Medulla oblongata (tissue), 1 donor: ENCODE measurements around the gene MAP2K5.
"Not testable (repeated sequence)": the region's sequence is repeated elsewhere in the genome, so short reads cannot be mapped to it uniquely, and the experiment has no call there.

ENCODE experiments used
- DNase-seq: peaks from one replicate; pipeline ENCODE4 v3.0.0-alpha.2; 2015; ENCODE audit errors: extremely low spot score

The MAP2K5 gene

DNA sequence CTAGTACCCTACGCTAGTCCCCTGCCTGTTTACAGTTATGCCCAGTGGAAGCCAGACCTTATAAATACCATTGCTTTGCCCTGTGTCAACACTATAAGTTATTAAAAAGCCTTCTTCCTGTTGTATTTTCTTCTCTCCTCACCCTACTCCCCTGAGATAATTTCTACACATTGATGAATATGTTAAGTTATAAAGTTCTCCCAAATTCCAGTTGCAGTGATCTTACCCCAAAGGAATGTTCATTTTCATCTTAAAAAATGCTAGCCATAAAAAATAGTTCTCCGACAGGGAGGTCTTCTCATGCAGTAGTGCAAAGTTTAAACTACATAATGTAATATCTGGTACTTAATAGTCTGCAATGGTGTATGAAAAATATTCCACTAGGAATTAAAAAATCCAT is 58.6 kb downstream of the MAP2K5 start:
- DNase-seq = no peak

DNA sequence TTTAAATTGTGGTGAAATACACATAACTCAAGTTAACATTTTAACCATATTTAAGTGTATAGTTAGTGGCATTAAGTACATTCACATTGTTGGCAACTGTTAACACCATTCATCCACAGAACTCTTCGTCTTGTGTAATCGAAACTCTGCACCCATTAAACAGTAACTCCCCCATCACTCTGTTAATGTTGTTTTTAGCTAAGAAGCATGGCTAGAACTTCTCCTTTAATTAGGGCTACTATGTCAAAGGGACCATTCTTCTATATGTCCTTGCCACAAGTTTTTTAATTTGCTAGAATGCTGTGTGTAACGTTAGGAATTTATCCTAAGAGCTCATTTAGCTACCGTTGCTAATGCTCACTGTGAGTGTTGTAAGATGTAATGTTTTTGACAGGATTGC is 60.6 kb downstream of the MAP2K5 start:
- no peak for DNase-seq

DNA sequence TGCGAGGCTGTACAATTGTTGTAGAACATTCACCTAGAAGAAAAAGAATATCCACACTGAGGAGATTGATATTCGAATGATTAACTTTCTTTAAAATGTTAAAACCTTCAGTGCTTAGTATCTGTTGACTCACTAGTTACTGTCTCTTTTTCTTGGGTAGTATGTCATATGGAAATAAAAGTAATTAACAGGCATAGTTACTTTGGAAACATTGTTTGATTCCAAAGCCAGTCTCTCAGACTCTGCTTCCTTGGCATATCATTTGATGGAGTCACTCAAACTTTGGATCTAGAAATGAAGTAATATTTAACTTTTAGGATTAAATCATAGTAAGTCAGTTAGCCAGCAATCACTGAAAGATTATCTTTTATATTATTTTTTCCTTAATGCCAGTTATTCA is 63.4 kb downstream of the MAP2K5 start:
- DNase-seq = no peak

DNA sequence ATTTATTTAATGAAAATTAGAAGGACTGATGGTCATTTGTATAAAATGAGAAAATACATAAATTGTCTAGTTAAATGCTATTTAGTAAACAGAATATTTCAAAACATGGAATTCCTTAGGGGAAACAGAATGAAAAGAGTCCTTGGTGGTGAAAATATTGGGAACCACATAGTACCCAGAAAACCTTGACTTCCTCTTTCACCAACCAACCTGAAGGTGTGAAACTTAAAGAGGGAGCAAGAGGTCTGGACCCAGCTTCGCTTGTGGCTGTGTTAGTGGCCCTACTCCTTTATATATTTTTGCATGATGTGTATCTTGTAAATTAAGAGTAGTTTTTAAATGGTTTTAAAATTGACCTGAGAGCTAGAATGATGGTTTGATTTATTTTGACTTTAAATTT is 64.2 kb downstream of the MAP2K5 start:
- DNase-seq = no peak

DNA sequence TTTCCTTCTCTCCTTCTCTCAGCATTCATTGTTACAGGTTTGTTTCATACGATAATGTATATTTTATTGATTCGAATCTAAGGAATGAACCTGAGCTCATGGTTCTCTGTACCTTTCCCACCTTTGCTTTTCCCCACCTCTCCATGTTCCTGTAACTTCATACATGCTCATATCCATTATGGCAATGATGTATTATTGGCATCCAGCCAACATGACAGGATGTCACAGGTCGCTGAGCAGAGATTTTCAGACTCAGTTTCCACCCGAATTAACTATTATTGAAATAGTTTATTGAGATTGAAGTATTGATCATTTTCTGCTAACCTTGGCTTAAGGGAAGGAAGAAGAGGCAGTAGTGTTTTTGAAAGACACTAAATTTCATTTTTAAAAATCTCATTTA is 64.8 kb downstream of the MAP2K5 start:
- DNase-seq = no peak

DNA sequence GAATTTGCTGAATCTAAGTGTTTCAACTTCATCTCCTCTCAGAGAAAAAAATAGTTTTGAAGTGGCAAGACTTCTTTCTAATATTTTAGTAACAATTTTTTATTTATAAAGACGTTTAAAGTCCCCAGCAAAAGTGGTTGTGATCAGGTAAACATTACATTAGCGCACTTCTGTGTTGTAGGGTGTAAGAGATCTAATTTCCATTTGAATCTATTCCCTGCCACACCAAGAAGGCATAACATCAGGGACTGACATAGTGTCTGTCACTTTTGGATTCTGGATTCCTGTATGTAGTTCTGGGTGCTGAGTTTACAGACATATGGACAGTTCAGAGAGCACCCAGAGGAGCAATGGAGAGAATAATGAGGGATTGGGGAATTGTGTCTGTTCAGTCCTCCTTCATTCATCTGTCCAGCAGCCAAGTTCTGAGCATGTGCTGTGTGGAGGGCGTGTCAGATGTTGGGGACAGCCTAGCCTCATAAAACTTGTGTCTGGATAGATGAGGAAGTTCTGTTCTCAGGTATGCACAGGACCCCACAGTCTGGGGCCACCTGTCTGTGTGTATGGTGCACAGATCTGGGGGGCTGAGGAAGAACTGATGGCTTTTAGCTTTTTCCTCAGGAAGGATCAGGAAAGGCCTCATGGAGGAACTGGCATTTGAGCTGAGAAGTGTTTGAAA is 65.6 kb downstream of the MAP2K5 start:
- DNase-seq = no peak

DNA sequence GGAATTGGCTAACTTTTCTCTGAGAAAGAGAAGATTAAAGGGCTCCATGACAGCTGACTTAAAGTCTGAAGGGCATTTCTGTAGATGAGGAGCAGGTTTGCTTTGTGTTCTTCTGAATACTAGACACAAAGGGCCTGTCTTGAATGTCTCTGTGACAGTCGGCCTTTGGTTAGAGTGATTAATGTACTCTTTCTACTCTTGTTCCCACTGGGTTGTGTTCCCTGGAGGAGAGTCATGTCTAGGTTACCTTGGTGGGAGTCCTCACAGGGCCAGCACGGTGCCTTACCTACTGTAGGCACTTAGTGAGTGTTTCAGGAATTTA is 66.1 kb downstream of the MAP2K5 start:
- no peak for DNase-seq

DNA sequence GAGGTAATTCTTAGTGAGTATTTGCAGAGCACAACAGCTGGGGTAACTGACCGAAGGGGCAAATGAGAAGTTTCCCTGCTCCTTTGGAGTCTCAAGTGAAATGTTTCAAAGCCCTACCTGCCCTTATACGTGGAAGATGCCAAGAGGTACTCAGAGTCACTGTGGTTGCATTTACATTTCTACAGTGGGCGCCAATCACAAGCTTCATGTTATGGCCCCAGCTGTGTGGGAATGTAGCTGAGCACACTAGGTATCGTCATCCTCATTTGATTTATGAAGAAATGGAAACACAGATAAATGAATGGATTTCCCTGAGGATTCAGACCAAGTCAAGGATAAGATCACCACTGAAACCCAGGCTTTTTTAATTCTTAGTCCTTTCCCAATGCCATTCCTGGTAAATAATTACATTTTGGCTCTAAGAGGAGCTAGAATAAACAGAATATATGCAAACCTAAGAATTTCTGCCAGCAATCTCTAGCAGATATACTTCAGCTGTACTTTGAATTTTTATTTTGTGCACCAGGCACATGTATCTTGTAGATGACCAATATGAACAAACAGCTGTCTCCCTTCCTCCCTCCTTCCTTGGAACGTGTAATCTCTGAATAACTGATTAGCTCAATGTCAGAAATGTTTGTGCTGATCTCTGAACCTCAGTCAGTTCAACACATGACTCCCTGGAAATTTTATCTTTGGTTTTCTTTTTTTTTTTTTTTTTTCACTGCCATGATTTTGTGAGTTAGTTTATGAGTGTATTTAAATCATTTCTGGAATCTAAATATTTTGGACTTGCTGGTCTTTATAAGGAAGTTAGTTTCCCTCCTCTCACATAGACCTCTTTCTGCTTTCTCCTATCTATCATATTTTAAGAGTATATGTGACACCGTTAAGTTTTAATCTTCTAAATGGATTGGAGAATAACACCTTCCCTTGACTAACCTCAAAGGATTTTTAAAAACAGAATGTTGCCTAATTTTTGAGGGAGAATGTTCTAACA is 69.2 kb downstream of the MAP2K5 start:
- no peak for DNase-seq

DNA sequence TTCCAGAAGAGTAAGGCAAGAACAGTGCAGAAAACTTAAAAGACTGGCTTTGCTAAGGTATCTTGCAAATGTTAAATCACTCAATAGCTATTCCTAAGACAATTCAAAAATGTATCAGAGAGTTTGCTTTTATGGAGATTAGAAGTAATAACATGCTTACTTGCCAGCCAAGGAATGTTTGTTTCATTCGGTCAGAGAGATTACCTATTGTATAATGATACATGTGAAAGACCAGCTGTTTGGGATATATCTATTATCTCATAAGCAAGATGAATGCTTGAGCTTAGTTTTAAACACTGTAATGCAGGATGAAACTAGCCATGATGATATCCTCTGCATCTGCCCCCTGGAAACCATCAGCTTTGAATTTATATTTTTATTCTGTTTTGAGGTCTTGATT is 70.7 kb downstream of the MAP2K5 start:
- DNase-seq = no peak

DNA sequence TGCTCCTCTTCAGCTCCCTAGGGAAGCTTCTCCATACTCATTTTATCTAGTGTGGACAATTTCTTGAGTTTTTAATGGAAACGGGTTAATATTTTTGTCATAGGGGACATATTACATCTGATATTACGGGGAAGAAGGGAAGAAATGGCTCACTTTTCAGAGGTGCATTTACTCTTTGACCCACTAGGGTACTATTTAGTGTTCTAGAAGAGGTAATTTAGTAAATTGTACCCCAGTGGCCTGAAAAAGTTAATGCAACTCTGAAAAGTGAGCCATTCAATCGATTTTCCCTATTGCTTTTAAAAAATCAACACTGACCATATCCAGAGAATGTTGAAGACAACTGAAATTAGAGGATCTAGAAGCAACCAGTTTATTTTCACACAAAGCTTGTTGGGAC is 71.2 kb downstream of the MAP2K5 start:
- DNase-seq = no peak

DNA sequence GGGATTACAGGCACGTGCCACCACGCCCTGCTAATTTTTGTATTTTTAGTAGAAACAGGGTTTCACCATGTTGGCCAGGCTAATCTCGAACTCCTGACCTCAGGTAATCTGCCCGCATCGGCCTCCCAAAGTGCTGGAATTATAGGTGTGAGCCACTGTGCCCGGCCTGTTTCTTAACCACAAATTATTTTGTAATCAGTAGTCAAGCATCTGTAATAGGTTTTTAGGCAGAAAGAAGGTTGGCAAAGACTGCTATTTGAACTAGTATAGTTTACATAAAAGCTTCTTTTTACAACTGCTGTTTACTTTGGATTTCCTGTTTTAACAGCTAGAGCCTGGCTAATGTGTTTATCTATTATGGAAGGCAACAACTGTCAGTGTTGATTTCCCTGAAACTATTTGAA is 72.6 kb downstream of the MAP2K5 start:
- DNase-seq = not testable (repeated sequence)

DNA sequence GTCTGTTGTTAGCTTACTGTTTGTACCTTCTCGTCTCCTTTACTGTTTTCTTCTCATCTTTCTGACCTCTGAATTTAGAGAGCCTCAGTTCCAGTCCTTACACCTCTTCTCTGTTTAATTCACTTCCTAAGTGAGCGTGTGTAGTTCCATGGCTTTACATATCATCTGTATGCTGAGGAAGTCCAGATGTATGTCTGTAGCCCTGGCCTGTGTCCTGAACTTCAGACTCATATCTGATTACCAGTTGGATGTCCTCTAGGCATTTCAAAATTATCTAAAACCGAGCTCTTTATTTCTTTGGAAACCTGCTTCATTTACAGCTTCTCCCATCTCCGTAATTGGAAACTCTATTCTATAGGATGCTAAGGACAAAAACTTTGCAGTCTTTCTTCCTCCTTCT is 75.8 kb downstream of the MAP2K5 start:
- DNase-seq = no peak

DNA sequence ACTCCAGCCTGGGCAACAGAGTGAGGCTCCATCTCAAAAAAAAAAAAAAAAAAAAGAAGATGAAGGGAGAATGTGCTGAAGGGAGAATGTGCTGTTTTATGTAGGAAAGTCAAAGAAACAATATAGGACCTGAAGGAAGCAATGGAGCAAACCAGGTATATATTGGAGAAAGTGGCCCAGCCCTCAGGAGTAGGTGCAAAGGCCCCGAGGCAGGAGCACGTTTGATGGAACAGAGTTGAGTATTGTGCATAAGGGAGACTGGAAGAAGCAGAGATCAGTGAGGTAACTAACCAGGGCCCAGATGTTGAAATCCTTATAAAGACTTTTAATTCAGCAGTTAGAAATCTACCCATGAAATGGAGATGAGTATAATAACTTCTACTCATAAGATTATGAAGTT is 79.6 kb downstream of the MAP2K5 start:
- no peak for DNase-seq

DNA sequence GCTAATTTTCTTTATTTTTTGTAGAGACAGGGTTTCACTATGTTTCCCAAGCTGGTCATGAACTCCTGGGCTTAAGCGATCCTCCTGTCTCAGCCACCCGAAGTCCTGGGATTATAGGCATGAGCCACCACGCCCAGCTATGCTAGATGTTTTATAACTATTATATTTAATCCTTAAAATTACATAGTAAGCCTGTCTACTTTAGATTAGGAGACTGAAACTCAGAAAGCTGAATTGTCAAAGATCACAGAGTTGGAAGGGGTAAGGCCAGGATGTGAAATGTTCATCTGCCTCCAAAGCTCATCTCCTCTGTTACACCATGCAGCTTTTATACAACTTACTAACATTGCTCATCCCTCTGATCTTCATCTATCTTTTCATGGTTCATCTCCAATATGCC is 89.8 kb downstream of the MAP2K5 start:
- no peak for DNase-seq

DNA sequence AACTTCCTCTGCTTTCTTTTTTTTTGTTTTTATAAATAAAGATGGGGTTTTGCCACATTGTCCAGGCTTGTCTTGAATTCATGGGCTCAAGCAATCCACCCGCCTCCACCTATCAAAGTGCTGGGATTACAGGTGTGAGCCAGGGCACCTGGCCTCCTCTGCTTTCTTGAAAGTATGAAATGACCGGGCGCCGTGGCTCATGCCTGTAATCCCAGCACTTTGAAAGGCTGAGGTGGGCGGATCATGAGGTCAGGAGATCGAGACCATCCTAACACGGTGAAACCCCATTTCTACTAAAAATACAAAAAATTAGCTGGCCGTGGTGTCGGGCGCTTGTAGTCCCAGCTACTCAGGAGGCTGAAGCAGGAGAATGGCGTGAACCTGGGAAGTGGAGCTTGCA is 93.4 kb downstream of the MAP2K5 start:
- not testable (repeated sequence) for DNase-seq

DNA sequence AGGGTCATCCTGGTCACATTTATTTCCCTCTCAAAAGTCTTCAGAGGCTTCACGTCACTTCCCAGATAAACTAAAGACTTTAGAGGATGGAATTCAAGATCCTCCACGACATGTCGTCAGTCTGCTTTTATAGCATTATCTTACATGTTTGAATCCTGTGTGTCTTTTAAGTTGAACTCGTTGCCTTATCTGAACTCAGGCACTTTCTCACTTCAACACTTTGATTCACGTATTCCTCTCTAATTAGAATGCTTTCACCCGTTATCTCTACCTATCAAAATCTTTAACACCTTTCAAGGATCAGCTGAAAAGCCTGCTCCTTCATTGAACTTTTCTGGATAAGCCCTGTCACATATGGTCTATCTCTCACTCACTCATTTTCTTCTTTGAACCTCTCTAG is 97.1 kb downstream of the MAP2K5 start:
- no peak for DNase-seq

DNA sequence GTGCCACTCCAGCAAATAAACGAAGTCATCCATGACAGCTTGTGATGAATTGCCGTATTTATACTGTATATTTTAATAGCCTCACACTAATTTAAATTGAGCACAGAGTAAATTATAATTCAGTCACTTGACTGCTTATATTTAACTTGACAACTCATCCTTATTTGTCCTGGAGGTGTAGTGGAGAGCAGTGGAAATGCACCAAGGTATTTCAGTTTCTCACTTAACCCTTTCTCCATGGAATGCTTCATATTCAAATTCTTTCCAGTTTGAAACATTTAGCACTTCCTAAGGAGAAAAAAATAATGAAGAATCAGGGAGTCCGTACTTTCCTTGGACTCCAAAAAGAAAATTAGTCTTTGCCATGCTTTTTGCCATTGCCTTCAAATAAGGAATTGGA is 99.0 kb downstream of the MAP2K5 start:
- DNase-seq = no peak

DNA sequence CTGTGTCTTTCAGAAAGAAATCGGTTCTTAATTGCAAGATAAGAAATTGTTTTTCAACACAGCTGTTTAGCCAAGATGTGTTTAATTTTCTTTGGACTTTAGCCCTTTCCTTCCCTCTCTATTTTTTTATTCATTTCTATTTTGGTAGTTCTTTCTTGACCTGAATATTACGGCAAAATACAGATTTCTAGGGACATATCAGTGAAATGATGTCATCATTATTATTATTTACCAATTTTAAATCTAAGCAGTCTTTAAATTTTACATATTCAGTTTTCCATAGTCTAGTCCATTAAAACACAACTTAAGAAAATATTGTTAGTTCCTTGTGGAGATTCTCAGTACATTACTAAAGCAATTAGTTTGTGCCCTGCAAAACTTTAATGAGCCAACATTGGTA is 104.3 kb downstream of the MAP2K5 start:
- no peak for DNase-seq

DNA sequence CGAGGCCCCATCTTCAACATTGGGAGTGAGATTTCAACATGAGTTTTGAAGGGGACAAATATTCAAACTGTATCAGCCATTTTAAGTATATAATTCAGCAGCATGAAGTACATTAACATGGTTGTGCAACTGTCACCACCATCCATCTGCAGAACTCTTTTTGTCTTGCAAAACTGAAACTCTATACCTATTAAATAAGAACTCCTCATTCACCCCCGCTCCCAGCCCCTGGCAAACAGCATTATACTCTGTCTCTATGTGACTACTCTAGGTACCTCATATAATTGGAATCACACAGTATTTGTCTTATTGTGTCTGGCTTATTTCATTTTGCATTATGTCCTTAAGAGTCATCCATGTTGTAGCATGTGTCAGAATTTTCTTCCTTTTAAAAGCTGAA is 110.1 kb downstream of the MAP2K5 start:
- DNase-seq = no peak

DNA sequence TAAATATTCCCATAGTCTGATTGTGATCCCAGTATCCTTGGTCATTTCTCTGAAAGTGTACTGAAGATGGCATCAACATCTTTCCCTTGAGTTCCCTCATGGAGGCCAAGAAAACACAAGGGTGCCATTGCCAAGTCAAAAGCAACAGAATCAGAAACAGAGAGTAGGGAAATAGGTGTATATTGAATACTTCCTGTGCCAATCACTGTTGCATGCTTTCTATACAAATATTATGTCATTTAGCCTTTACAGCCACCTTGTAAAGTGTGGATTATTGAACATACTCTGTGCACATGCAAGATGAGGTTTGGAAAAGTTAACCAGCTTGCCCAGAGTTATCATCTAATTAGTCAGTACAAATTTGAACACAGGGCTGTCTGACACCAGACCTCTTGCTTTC is 117.9 kb downstream of the MAP2K5 start:
- DNase-seq = no peak

DNA sequence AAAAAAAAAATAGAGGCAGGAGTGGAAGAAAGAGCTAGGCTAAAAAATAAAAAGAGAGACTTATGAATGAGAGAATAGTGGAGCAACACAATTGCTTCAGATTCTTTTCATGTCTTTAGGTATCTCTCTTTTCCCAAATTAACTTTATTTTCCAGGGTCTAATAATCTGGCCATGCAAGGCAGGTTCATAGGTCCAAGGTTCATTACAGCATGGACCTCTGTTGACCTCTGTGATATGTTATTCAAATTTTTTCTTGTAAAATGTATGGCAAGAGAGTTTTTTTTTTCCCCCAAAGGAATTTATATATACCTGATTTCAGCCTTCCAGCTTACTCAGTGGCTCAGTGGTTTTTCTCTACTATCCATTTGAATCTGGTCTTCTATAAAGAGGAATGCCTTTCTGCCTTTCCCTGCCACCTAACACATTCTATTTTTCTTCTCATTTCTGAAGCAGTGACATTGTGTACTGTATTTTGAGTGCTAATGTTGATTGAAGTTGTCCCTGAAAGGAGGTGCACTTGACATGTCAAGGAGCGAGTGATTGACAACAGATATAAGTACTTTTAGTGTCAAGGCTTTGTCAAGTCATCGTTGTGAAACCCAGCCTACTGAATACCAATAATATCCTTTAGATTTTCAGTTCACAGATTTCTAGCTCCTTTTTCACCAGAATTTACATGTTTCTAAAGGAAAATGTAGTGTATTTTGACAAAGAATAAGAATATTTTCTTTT is 118.5 kb downstream of the MAP2K5 start:
- no peak for DNase-seq

DNA sequence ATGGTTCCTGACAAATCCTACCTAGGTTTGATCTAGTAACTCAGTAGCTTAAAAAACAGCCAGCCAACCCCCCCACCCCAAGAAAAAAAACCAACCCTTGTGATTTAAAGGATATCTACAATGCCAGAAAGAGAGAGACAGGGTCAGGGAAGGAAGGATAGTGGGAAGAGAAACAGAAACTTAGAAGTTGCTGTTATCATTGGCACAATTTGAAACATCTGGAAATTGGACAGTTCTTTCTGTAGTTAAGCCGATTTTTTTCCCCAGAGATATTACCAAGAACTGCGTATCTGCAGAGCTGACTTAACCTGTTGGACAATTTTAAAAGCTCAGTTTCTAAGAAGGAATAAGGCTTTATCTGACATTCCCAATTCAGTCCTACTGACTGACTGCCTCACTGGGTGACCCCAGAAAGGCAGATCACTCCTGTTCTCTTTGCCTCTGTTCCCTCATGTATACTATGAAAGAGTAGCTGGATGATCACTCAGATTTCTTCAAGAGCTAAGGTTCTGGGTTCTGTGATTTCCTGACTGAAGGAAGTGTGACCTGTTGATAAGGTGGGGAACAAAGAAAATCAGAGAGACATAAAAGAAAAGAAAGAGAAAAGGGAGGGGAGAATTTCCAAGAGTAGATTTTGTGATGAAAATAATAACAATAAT is 128.3 kb downstream of the MAP2K5 start:
- no peak for DNase-seq
